B cell (primary cell): ENCODE data around the gene CRK. TPM values are rescaled to one million over a fixed set of nuclear protein-coding genes. Genes with fewer than 3 reads are reported as not detected.

Experiments
- ATAC-seq: fragments of 200-7000 bp; cut with Tn5 transposase; one replicate; pipeline ENCODE4 v1.10.0; 2021; ENCODE audit warnings: low read depth, mild to moderate bottlenecking, moderate number of reproducible peaks, moderate library complexity
- CTCF ChIA-PET: fragments of 350-600 bp; sonication (Branson Sonifier 250); formaldehyde crosslinking; loops from one replicate; lab custom pipeline; 2021; ENCODE audit warnings: antibody characterized with exemption, inconsistent platforms; lab: Charles Lee
- POLR2A ChIA-PET: fragments of 350-600 bp; sonication (Branson Sonifier 250); formaldehyde crosslinking; loops from one replicate; lab custom pipeline; 2021; ENCODE audit warnings: antibody characterized with exemption; lab: Charles Lee
- DNase-seq: peaks from one replicate; pipeline ENCODE4 v3.0.0; 2013
- H2AFZ ChIP-seq: 2 replicates; pipeline ENCODE4 v1.6.1; 2012; ENCODE audit warnings: mild to moderate bottlenecking, low read depth, low read length; ENCODE audit not compliant: insufficient read depth, poor library complexity, severe bottlenecking
- H3K27ac ChIP-seq, 2 donors: 1 replicate in 1 of 2; 2 replicates in 1 of 2; pipeline ENCODE4 v1.5.1; 2012 to 2013; ENCODE audit warnings: low read length in 2 of 2, mild to moderate bottlenecking in 2 of 2, moderate library complexity in 1 of 2
- H3K27me3 ChIP-seq, 4 experiments: fragments of 200-600 bp in 1 of 4; sonication (generic) in 1 of 4; replicated peaks in 1 of 4; 1 replicate in 2 of 4; 2 replicates in 2 of 4; pipeline versions ENCODE4 v1.6.1 to v1.7.0; 2013 to 2016; ENCODE audit warnings: low read length in 3 of 4, mild to moderate bottlenecking in 2 of 4, mixed read lengths in 1 of 4, moderate library complexity in 1 of 4; ENCODE audit not compliant: insufficient read depth in 4 of 4, control insufficient read depth in 3 of 4; ENCODE audit errors: control extremely low read depth in 1 of 4
- H3K36me3 ChIP-seq, 2 experiments: replicated peaks in 1 of 2; 1 replicate in 1 of 2; 2 replicates in 1 of 2; pipeline versions ENCODE4 v1.6.1 to v1.7.1; 2013; ENCODE audit warnings: low read length in 1 of 2; ENCODE audit not compliant: insufficient read depth in 2 of 2, control insufficient read depth in 1 of 2; ENCODE audit errors: control extremely low read depth in 1 of 2, extremely low read depth in 1 of 2
- H3K4me1 ChIP-seq, 2 donors: fragments of 200-600 bp in 1 of 2; sonication (generic) in 1 of 2; 1 replicate in 1 of 2; 2 replicates in 1 of 2; pipeline versions ENCODE4 v1.5.1 to v1.6.1; 2013 to 2017; ENCODE audit warnings: low read length in 2 of 2; ENCODE audit not compliant: control insufficient read depth in 2 of 2, insufficient read depth in 2 of 2
- H3K4me2 ChIP-seq: replicated peaks from 2 replicates; pipeline ENCODE3; 2012; ENCODE audit warnings: mild to moderate bottlenecking, low read depth, low read length; ENCODE audit not compliant: poor library complexity, severe bottlenecking
- H3K4me3 ChIP-seq, 5 experiments: fragments of 200-600 bp in 1 of 5; sonication (generic) in 1 of 5; 1 replicate in 3 of 5; 2 replicates in 2 of 5; pipeline versions ENCODE4 v1.5.1 to v1.7.0; 2011 to 2016; ENCODE audit warnings: low read length in 4 of 5, mild to moderate bottlenecking in 4 of 5, low read depth in 2 of 5, control low read depth in 1 of 5, moderate library complexity in 1 of 5; ENCODE audit not compliant: insufficient read depth in 1 of 5; ENCODE audit errors: control extremely low read depth in 1 of 5, extremely low read depth in 1 of 5
- H3K79me2 ChIP-seq: fragments of 200-600 bp; sonication (generic); one replicate; pipeline ENCODE4 v1.6.0; 2016; ENCODE audit warnings: low read length; ENCODE audit not compliant: control insufficient read depth, insufficient read depth
- H3K9ac ChIP-seq: fragments of 200-600 bp; sonication (generic); 2 replicates; pipeline ENCODE4 v1.6.1; 2017; ENCODE audit warnings: mild to moderate bottlenecking, low read length, moderate library complexity
- H3K9me3 ChIP-seq, 3 donors: one replicate each; pipeline versions ENCODE4 v1.6.1 to v1.7.1; 2013; ENCODE audit warnings: low read length in 2 of 3; ENCODE audit not compliant: control insufficient read depth in 2 of 3, insufficient read depth in 1 of 3; ENCODE audit errors: control extremely low read depth in 1 of 3
- H4K20me1 ChIP-seq: 2 replicates; pipeline ENCODE4 v1.6.0; 2012; ENCODE audit warnings: mild to moderate bottlenecking, low read length; ENCODE audit not compliant: insufficient read depth, control insufficient read depth, poor library complexity, severe bottlenecking
- H3K27ac Mint-ChIP-seq: one replicate; pipeline ENCODE4 v1.8.0; 2021; ENCODE audit warnings: mixed read lengths
- H3K27me3 Mint-ChIP-seq: one replicate; pipeline ENCODE4 v1.8.0; 2021; ENCODE audit warnings: mixed read lengths
- H3K4me1 Mint-ChIP-seq: one replicate; pipeline ENCODE4 v1.8.0; 2021; ENCODE audit warnings: mixed read lengths
- H3K4me3 Mint-ChIP-seq: one replicate; pipeline ENCODE4 v1.8.0; 2021; ENCODE audit warnings: mixed read lengths
- H3K9me3 Mint-ChIP-seq: one replicate; pipeline ENCODE4 v1.8.0; 2022; ENCODE audit warnings: mixed read lengths; ENCODE audit not compliant: insufficient read depth
- EZH2 ChIP-seq: IDR thresholded peaks from 2 replicates; pipeline ENCODE4 v1.6.1; 2012; ENCODE audit warnings: borderline replicate concordance, low read depth, mild to moderate bottlenecking, moderate library complexity, low read length; ENCODE audit not compliant: insufficient read depth, poor library complexity, severe bottlenecking
- WGBS: methylation state at CpG from one replicate; pipeline ENCODE4 v1.1.5; 2013; ENCODE audit warnings: missing lambda C conversion rate; ENCODE audit not compliant: insufficient coverage; 5-methylcytosine and 5-hydroxymethylcytosine counted together
- intact Hi-C: fragments of 100-400 bp; cut with micrococcal nuclease; formaldehyde crosslinking; loops from one replicate; pipeline ENCODE4 v1.10.0; 2022
- polyA plus RNA-seq: library from polyadenylated mRNA; depleted of rRNA; stranded (reverse); fragments of >200 nt; gene quantifications from 2 replicates; pipeline ENCODE4 v1.2.3, GENCODE V29; 2012
- total RNA-seq, 2 donors: library from RNA; stranded (reverse); fragments of 120-200 nt in 1 of 2; gene quantifications; 1 replicate in 1 of 2; 2 replicates in 1 of 2; pipeline versions ENCODE4 v1.2.3 to v1.2.4, GENCODE V29; 2013 to 2022
- TF ChIP-seq, protein P1 (sequence below): fragments of 200-600 bp; IDR thresholded peaks from one replicate; pipeline ENCODE4 v1.8.0; 2022; ENCODE audit warnings: antibody characterized with exemption, mild to moderate bottlenecking

CRK gene
- total and polyA plus RNA-seq, 2 donors (not counting 1 experiment from before 2014, with no cell fraction given) = 8.2 to 36.4 TPM

DNA sequence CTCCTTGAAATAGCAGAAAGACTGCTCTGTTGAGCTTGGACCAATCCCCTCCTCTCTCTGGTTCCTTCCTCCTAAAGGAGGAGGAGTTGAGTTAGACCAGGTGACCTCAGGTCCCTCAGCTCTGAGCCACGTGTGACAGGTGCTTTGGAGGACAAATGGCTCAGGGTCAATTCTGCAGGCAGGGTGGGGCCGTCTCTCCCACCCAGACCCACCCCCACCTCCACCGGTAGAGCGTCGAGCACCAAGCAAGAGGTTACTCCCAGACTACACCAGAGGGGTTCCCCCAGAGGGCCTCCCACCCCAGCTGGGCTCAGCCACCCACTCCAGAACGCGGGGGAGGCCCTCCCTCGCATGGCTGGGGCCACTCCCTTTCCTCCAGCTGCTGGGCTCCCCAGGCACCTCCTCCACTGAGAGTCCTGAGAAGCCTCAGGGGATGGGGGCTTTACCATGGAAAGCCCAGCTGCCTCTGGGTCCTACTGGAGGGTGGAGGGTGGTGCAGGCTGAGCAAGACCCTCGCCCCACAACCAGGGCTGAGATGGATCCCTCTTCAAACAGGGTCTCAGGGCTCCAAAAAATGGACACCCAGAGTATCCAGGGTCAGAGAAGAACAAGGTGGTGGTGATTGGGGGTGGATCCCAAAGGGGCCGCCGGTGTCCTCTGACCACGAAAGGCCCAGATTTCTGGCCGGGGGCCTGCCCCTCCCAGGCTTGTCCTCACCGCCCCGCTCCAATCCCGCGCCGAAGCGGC, 28.8 kb upstream of the CRK start:
- peak; percentile 66 for ATAC-seq
- no peaks in the 10 kb centered on the region for H3K9me3 Mint-ChIP-seq

More for the DNA sequence above, 28.8 kb upstream of the CRK start:
- ChIA-PET POLR2A (interaction anchor here (0.8 to 1.4 kb wide), 8 partner anchors 10 to 304 kb away, joined by 3 to 24 read pairs (median 4); partner anchors contain the start of genes CRK and INPP5K), CTCF (interaction anchor here (0.6 to 2.7 kb wide), 7 partner anchors 10 to 164 kb away, joined by 3 to 11 read pairs (median 4); partner anchors contain the start of genes CRK and INPP5K)
- Histone ChIP-seq H3K79me2 (peaks cover 22% of the 10 kb centered on the region), H3K27me3 (no peaks in the 10 kb centered on the region), H3K36me3 (peaks cover 0 to 27% of the 10 kb centered on the region in 2 experiments), H3K9me3 (no peaks in the 10 kb centered on the region), H3K27ac (peak overlapping the region; percentile 83 to 95), H2AFZ (peak overlapping the region; percentile 42), H3K9ac (peak overlapping the region; percentile 89), H4K20me1 (peaks cover 31% of the 10 kb centered on the region), H3K4me3 (peak overlapping the region; percentile 45 to 84 (median 78)), H3K4me1 (peaks cover 14 to 39% of the 10 kb centered on the region in 2 donors), H3K4me2 (peak overlapping the region; percentile 98)
- no peaks in the 10 kb centered on the region for H3K27me3 Mint-ChIP-seq
- intact Hi-C loops = loop anchor here (1.0 to 5.0 kb wide), 6 partner anchors 11 to 288 kb away; partner anchors contain the start of genes CRK and INPP5K
- H3K27ac Mint-ChIP-seq = peak overlapping the region; percentile 98
- DNase-seq = peak; percentile 92
- 1% methylated on average over 13 of the region's 19 CpGs for WGBS
- H3K4me3 Mint-ChIP-seq = peak overlapping the region; percentile 95
- peaks cover 32% of the 10 kb centered on the region for H3K4me1 Mint-ChIP-seq
- TF ChIP-seq, protein P1, sequence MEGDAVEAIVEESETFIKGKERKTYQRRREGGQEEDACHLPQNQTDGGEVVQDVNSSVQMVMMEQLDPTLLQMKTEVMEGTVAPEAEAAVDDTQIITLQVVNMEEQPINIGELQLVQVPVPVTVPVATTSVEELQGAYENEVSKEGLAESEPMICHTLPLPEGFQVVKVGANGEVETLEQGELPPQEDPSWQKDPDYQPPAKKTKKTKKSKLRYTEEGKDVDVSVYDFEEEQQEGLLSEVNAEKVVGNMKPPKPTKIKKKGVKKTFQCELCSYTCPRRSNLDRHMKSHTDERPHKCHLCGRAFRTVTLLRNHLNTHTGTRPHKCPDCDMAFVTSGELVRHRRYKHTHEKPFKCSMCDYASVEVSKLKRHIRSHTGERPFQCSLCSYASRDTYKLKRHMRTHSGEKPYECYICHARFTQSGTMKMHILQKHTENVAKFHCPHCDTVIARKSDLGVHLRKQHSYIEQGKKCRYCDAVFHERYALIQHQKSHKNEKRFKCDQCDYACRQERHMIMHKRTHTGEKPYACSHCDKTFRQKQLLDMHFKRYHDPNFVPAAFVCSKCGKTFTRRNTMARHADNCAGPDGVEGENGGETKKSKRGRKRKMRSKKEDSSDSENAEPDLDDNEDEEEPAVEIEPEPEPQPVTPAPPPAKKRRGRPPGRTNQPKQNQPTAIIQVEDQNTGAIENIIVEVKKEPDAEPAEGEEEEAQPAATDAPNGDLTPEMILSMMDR = peak; percentile 49
- TF ChIP-seq EZH2 = no peak
